Stimulated activated naive CD8-positive, alpha-beta T cell treated with anti-CD3 and anti-CD28 coated beads, Interleukin-15, amount 100 ng/mL, for 72 hours (primary cell): ENCODE results near the gene DNAJC1.
A peak's percentile ranks its signal among the peaks of the same experiment; 100 is the strongest.
"Not testable (repeated sequence)": the region's sequence is repeated elsewhere in the genome, so short reads cannot be mapped to it uniquely, and the experiment has no call there.

Source experiments
- ATAC-seq: fragments of 150-1000 bp; cut with Tn5 transposase; 2 replicates; pipeline ENCODE4 v1.10.0; 2021; ENCODE audit warnings: mild to moderate bottlenecking, moderate library complexity
- DNase-seq, 2 donors: peaks; one replicate each; pipeline ENCODE4 v3.0.0; 2021 to 2022
- H3K27ac Mint-ChIP-seq, 2 donors: one replicate each; pipeline ENCODE4 v1.8.0; 2022; ENCODE audit warnings: mild to moderate bottlenecking in 2 of 2, mixed read lengths in 2 of 2, moderate library complexity in 2 of 2
- H3K27me3 Mint-ChIP-seq: one replicate; pipeline ENCODE4 v1.8.0; 2022; ENCODE audit warnings: mixed read lengths
- H3K4me1 Mint-ChIP-seq: one replicate; pipeline ENCODE4 v1.8.0; 2022; ENCODE audit warnings: mild to moderate bottlenecking, mixed read lengths
- H3K4me3 Mint-ChIP-seq, 2 donors: one replicate each; pipeline ENCODE4 v1.8.0; 2022; ENCODE audit warnings: mild to moderate bottlenecking in 2 of 2, mixed read lengths in 2 of 2, moderate library complexity in 1 of 2
- H3K9me3 Mint-ChIP-seq, 2 donors: one replicate each; pipeline ENCODE4 v1.8.0; 2022; ENCODE audit warnings: mixed read lengths in 2 of 2

The DNAJC1 gene

GRCh38 chr10:21733710-21734109 lies 269.8 kb downstream of the DNAJC1 start:
- no peak overlapping the region for H3K27ac Mint-ChIP-seq
- DNase-seq (no peak), ATAC-seq (no peak)
- no peaks in the 10 kb centered on the region for H3K9me3 Mint-ChIP-seq
- peaks cover 24% of the 10 kb centered on the region for H3K4me1 Mint-ChIP-seq
- H3K27me3 Mint-ChIP-seq = no peaks in the 10 kb centered on the region
- no peak overlapping the region for H3K4me3 Mint-ChIP-seq

GRCh38 chr10:21732067-21732772 lies 271.3 kb downstream of the DNAJC1 start:
- DNase-seq (peak; percentile 34 to 56), ATAC-seq (peak; percentile 83)
- Mint-ChIP-seq H3K4me3 (no peak overlapping the region), H3K27ac (no peak overlapping the region), H3K4me1 (peaks cover 21% of the 10 kb centered on the region), H3K9me3 (no peaks in the 10 kb centered on the region), H3K27me3 (no peaks in the 10 kb centered on the region)

- DNase-seq (no peak), ATAC-seq (no peak)
- H3K4me1 Mint-ChIP-seq = peaks cover 16% of the 10 kb centered on the region
- no peaks in the 10 kb centered on the region for H3K9me3 Mint-ChIP-seq
- no peak overlapping the region for H3K4me3 Mint-ChIP-seq
- no peak overlapping the region for H3K27ac Mint-ChIP-seq
- no peaks in the 10 kb centered on the region for H3K27me3 Mint-ChIP-seq
Observed at GRCh38 chr10:21728618-21729017, 274.9 kb downstream of the DNAJC1 start.

GRCh38 chr10:21727452-21728168 lies 275.9 kb downstream of the DNAJC1 start:
- ATAC-seq (no peak), DNase-seq (no peak)
- no peaks in the 10 kb centered on the region for H3K27me3 Mint-ChIP-seq
- H3K9me3 Mint-ChIP-seq = no peaks in the 10 kb centered on the region
- H3K27ac Mint-ChIP-seq = no peak overlapping the region
- peaks cover 20% of the 10 kb centered on the region for H3K4me1 Mint-ChIP-seq
- H3K4me3 Mint-ChIP-seq = no peak overlapping the region

GRCh38 chr10:21726601-21727225 lies 276.8 kb downstream of the DNAJC1 start:
- ATAC-seq (no peak), DNase-seq (no peak)
- Mint-ChIP-seq H3K4me1 (peaks cover 20% of the 10 kb centered on the region), H3K4me3 (no peak overlapping the region), H3K27ac (no peak overlapping the region), H3K27me3 (no peaks in the 10 kb centered on the region), H3K9me3 (no peaks in the 10 kb centered on the region)

- ATAC-seq (peak; percentile 94), DNase-seq (peak; percentile 62 to 73)
- Mint-ChIP-seq H3K27ac (peak overlapping the region; percentile 47 to 86), H3K27me3 (no peaks in the 10 kb centered on the region), H3K4me3 (no peak overlapping the region), H3K4me1 (peaks cover 24% of the 10 kb centered on the region), H3K9me3 (no peaks in the 10 kb centered on the region)
Observed at GRCh38 chr10:21724687-21725367, 278.7 kb downstream of the DNAJC1 start.

- Mint-ChIP-seq H3K4me1 (peaks cover 25% of the 10 kb centered on the region), H3K27me3 (no peaks in the 10 kb centered on the region), H3K9me3 (no peaks in the 10 kb centered on the region), H3K4me3 (no peak overlapping the region), H3K27ac (peak overlapping the region in 1 of 2 donors; percentile 86)
- DNase-seq (no peak), ATAC-seq (no peak)
Observed at GRCh38 chr10:21724020-21724589, 279.4 kb downstream of the DNAJC1 start.

GRCh38 chr10:21722209-21722608 lies 281.3 kb downstream of the DNAJC1 start:
- Mint-ChIP-seq H3K27me3 (no peaks in the 10 kb centered on the region), H3K27ac (no peak overlapping the region), H3K4me3 (no peak overlapping the region), H3K9me3 (no peaks in the 10 kb centered on the region), H3K4me1 (peaks cover 25% of the 10 kb centered on the region)
- DNase-seq (no peak), ATAC-seq (no peak)

GRCh38 chr10:21721000-21721665 lies 282.4 kb downstream of the DNAJC1 start:
- Mint-ChIP-seq H3K9me3 (no peaks in the 10 kb centered on the region), H3K27ac (no peak overlapping the region), H3K4me3 (no peak overlapping the region), H3K4me1 (peaks cover 25% of the 10 kb centered on the region), H3K27me3 (no peaks in the 10 kb centered on the region)
- DNase-seq (no peak), ATAC-seq (no peak)

- Mint-ChIP-seq H3K27ac (peak overlapping the region in 1 of 2 donors; percentile 89), H3K4me3 (no peak overlapping the region), H3K4me1 (peaks cover 33% of the 10 kb centered on the region), H3K27me3 (no peaks in the 10 kb centered on the region), H3K9me3 (no peaks in the 10 kb centered on the region)
- DNase-seq (no peak), ATAC-seq (peak; percentile 61)
Observed at GRCh38 chr10:21720090-21720489, 283.4 kb downstream of the DNAJC1 start.

GRCh38 chr10:21719502-21719901 lies 284.0 kb downstream of the DNAJC1 start:
- Mint-ChIP-seq H3K9me3 (no peaks in the 10 kb centered on the region), H3K27ac (no peak overlapping the region), H3K27me3 (no peaks in the 10 kb centered on the region), H3K4me3 (no peak overlapping the region), H3K4me1 (peaks cover 29% of the 10 kb centered on the region)
- ATAC-seq (no peak), DNase-seq (no peak)

GRCh38 chr10:21717437-21718054 lies 286.0 kb downstream of the DNAJC1 start:
- not testable (repeated sequence) for H3K27me3 Mint-ChIP-seq, H3K4me3 Mint-ChIP-seq, H3K9me3 Mint-ChIP-seq, DNase-seq, ATAC-seq
- Mint-ChIP-seq H3K27ac (peak overlapping the region in 1 of 2 donors; percentile 28), H3K4me1 (peaks cover 16% of the 10 kb centered on the region)

GRCh38 chr10:21715531-21716195 lies 287.9 kb downstream of the DNAJC1 start:
- Mint-ChIP-seq H3K4me3 (no peak overlapping the region), H3K4me1 (peaks cover 21% of the 10 kb centered on the region), H3K27ac (no peak overlapping the region), H3K9me3 (no peaks in the 10 kb centered on the region), H3K27me3 (no peaks in the 10 kb centered on the region)
- ATAC-seq (no peak), DNase-seq (no peak)

- Mint-ChIP-seq H3K4me1 (peaks cover 30% of the 10 kb centered on the region), H3K27ac (peak overlapping the region in 1 of 2 donors; percentile 4)
- no peak for ATAC-seq
Observed at GRCh38 chr10:21712975-21713374, 290.6 kb downstream of the DNAJC1 start.

More at GRCh38 chr10:21712975-21713374, 290.6 kb downstream of the DNAJC1 start:
- Mint-ChIP-seq H3K9me3 (no peaks in the 10 kb centered on the region), H3K27me3 (no peaks in the 10 kb centered on the region), H3K4me3 (no peak overlapping the region)
- no peak for DNase-seq
